HG03103 (cell line): ENCODE measurements around the gene ANKRD60.

ENCODE experiments used
- ATAC-seq: cut with Tn5 transposase; IDR thresholded peaks from one replicate; pipeline ENCODE4 v1.9.1; 2021; ENCODE audit warnings: low read depth; ENCODE audit not compliant: unreplicated experiment

Gene ANKRD60

GRCh38 chr20:58196402-58197184, 31.9 kb downstream of the ANKRD60 start:
- no peak for ATAC-seq

GRCh38 chr20:58195047-58195446, 33.4 kb downstream of the ANKRD60 start:
- no peak for ATAC-seq

DNA sequence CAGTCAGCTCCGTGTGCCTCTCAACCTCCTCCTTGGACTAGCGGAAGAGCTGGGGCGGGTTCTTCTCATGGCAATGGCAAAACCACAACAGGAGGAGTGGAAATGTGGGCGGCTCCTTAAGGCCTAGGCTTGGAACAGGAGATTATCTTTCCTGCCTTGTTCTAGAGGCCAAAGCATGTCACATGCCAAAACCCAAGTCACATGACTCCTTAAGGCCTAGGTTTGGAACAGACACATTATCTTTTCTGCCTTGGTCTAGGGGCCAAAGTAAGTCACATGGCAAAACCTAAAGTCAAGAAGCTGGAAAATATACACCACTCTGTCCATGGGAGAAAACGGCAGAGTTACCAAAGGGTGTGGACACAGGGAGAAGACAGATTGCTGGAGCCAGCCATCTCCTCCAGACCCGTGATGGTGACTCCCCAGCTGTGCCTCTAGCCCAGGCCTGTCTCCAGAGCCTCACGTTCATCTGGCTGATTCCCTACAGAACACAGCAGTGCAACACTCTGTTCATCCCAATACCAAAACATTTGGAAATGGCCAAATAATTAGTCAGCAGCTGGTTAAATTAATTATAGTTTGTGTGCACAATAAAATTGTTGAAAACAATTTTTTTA, 34.2 kb downstream of the ANKRD60 start:
- ATAC-seq: no peak

DNA sequence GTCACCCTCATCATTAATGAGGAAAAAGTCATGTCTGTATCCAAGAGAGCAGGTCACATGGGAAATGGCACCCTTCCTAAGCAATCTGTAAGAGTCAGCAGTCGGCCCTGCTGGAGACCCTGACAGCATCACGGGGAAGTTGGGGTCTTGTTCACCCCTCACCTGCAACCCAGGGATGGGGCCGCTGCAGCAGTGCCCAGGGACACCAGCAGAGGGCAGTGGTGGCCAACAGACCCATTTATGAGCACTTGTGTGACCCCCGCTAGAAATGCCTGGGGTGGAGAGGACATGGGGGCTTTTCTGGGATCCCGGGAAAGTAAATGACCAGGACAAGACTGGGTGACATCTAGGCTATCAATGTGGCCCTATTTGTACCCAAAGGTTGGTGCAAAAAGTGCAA, 35.9 kb downstream of the ANKRD60 start:
- ATAC-seq: no peak

DNA sequence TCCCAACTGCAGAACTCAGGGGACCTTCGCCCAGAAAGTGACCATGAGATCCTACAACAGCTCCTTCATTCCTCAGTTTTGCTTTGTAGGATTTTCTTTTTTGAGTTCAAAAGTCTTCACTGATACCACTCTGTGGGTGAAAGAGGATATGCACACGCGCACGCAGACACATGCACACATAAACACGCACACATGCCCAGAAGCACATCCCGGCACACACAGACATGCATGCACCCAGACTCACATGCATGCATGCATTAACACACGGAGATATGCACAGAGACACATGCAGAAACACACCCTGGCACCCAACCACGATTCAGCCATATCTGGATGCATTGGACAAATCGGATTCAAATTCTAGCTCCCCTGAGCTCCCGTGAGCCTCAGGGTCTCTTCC, 36.4 kb downstream of the ANKRD60 start:
- ATAC-seq: no peak

- no peak for ATAC-seq
These were observed 39.9 kb downstream of the ANKRD60 start for GRCh38 chr20:58188527-58188926.

GRCh38 chr20:58184984-58185383, 43.5 kb downstream of the ANKRD60 start:
- no peak for ATAC-seq

- no peak for ATAC-seq
These were observed 44.4 kb downstream of the ANKRD60 start for GRCh38 chr20:58184063-58184462.

DNA sequence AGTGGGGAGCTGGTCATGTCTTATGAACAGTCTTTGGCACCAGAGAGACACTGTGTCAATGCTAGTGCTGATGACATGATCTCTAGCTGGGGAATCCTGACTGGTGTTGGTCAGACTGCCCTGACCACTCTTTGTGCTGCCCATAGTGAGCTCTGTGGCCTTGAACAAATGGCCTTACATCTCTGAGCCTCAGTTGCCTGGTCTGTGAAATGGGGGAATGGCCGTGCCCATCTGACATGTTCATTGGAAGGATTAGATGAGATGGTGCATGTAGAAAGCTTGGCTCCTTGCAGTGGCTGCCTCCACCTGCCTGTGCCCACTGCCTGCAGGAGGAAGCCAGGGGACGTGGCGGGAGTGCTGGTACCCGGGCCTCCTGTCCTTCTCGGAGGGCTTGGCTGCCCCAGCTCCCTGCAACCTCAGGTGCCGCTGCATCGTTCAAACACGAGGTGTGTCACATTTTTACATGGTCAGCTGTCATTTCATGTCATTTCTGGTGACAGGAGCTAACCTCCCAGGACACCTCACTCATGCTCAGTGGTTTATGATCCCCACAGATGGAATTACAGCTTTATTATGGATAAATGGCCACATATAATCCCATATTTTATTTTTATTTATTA, 45.8 kb downstream of the ANKRD60 start:
- ATAC-seq: no peak

GRCh38 chr20:58179432-58180099, 48.9 kb downstream of the ANKRD60 start:
- ATAC-seq: no peak

GRCh38 chr20:58179083-58179431, 49.4 kb downstream of the ANKRD60 start:
- no peak for ATAC-seq

DNA sequence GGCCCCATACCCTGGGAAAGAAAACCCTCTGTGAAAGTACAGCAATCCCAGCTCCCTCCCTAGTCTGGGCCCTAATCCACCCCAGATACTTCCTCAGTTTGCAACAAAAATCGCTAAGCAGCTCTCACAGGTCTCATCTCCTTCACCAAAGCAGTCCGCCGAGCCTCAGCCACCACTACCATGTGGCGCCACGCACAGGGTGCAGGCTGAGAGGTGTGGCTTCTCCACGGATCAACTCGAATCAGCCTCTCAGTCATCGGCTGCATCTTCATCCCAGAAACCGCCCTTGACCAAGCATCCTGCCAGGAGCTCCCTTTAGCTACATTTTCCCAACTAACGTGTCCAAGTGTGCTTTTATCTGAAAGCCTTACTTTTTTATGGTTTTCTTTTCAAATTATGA, 50.7 kb downstream of the ANKRD60 start:
- no peak for ATAC-seq

DNA sequence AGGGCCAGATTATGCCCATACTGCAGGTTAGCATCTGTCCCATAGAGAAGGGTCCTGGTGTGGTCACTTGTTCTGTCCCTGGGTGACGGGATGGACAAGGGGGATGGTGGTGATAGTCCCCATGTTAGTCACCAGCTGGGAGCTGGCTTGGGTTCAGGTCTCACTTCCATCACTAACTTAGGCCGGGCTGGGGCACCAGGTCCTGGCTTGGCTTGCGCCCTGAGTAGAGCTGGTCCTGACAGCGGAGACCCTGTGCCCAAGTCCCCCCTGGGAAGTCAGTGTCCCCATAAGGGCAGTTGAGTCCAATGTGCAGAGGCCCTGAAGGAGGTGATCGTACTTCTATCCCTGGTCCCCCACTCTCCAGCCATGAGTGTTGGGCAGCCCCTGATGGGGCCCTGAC, 52.6 kb downstream of the ANKRD60 start:
- no peak for ATAC-seq

GRCh38 chr20:58175425-58175824, 53.0 kb downstream of the ANKRD60 start:
- ATAC-seq: no peak

GRCh38 chr20:58174708-58175280, 53.7 kb downstream of the ANKRD60 start:
- ATAC-seq: no peak

- ATAC-seq: no peak
These were observed 54.3 kb downstream of the ANKRD60 start for GRCh38 chr20:58173930-58174707.

DNA sequence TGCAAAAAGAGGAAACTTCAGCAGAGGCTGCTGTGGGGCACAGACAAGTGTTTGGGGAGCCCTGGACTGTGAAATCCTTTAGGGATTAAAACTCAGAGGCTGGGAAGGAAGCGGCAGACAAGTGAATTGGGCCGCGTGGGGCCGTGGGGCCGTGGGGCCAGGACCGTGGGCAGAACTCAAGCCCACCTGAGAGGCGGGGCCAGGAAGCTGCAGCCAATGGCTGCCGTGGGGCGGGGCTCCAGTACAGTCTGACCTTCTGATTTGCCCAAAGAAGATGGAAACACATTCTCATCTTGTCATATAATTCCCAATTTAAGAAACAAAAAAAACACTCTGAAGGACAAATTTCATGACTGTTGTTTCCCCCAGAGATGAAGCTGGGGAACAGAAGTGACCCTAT, 55.4 kb downstream of the ANKRD60 start:
- ATAC-seq: no peak

DNA sequence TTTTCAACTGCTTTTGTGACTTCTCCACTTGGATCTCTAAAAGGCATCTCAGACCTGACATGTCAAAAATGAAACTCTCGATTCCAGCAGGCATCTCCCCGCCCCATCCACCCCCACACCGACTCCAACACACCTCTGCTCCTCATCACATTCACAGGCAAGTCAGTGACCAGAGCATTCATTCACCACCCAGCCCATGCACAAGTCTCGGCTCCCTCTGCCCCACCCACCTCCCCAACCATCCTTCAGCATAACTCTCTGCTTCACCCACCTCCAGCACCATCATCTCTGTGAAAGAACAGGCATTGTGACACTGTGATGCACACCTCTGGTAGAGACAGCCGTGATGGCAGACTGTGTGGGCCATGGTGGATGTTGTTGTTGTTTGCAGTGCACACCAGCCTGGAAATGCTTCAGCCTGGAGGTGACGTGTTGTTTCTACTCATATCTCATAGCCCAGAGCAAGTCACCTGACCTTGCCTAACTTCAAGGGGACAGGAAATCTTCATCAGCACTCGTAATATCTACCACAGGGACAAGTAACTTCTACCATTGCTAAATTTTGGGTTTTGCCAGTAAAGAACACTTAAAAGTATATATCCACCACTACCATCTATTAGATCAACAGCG, 56.5 kb downstream of the ANKRD60 start:
- no peak for ATAC-seq

DNA sequence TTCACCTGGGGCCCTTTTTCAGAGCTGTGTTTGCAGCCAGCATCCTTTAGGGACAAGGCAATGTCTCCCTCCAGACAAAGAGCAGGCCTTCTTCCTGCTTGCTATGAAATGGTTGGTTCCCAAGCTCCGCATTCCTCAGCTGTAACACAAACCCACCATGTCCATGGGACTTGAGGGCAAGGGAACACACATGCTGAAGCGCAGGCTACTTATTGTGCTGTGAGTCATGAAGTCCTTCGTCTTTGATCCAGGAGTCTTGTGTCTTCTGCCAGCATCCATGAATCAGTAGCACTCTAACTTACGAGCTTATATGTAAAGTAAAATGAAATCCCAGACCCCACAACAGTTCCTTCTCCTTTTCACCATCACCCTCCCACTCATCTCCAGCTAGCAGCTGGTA, 59.0 kb downstream of the ANKRD60 start:
- ATAC-seq: no peak

DNA sequence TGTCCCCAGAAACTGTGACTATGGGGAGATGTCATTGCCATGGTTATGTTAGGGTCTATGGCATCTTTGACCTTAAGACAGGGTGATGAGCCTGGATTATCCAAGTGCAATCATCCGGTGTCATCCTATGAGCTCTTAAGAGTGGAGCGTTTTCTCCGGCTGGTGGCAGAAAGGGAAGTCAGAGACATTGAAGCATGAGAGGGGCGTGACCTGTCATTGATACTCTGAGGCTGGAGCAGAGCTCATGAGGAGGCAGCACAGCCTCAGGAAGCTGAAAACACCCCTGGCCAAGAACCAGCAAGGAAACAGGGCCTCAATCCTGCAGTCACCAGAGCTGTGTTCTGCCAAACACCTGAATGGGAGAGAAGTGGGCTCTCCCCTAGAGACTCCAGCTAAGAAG, 59.6 kb downstream of the ANKRD60 start:
- ATAC-seq: no peak
